ENCODE measurements around the gene IRF1. TPM values are rescaled to one million over a fixed set of nuclear protein-coding genes. Genes with fewer than 3 reads are reported as not detected.
"Not testable (repeated sequence)": the region's sequence is repeated elsewhere in the genome, so short reads cannot be mapped to it uniquely, and the experiment has no call there.

IRF1 gene
- total RNA-seq, 5 donors from 2014 or later (not counting 1 experiment from before 2014, with no cell fraction given) = 167 to 859 (median 252) TPM

GRCh38 chr5:132486318-132487094, 4.1 kb downstream of the IRF1 start:
- H3K27me3 Mint-ChIP-seq = no peaks in the 10 kb centered on the region
- peak in 3 of 35 experiments; percentile 3 to 24 (median 7) for DNase-seq
- H3K36me3 ChIP-seq (ENCODE audit: control insufficient read depth in 2 of 2, extremely low read depth in 1 of 2, insufficient read depth in 1 of 2, low read length in 1 of 2) = peaks cover 13 to 75% of the 10 kb centered on the region in 2 donors
- 65% methylated on average over 14 of the region's 14 CpGs for whole genome bisulfite sequencing (ENCODE audit: insufficient coverage)
- POLR2A ChIA-PET = interaction anchor here (1.0 to 7.9 kb wide), 11 partner anchors 7 to 81 kb away, joined by 4 to 133 read pairs (median 8); no protein-coding TSS in a partner anchor
- no peaks in the 10 kb centered on the region for H3K9me3 Mint-ChIP-seq
- peak overlapping the region; percentile 25 to 78 for H3K4me3 ChIP-seq (ENCODE audit: control insufficient read depth in 1 of 2, extremely low read depth in 1 of 2, low read length in 1 of 2)
- no peaks in the 10 kb centered on the region for H3K27me3 ChIP-seq (replicated peaks in 1 of 2; ENCODE audit: control insufficient read depth in 2 of 2, extremely low read depth in 1 of 2, insufficient read depth in 2 of 2, low read length in 1 of 2)
- H3K4me1 Mint-ChIP-seq = peaks cover 61 to 69% (median 69%) of the 10 kb centered on the region in 3 donors
- H3K27ac ChIP-seq (ENCODE audit: low read length) = peak overlapping the region; percentile 89
- H3K9me3 ChIP-seq = no peaks in the 10 kb centered on the region
- peak overlapping the region; percentile 95 to 96 (median 96) for H3K4me3 Mint-ChIP-seq
- CTCF ChIA-PET = interaction anchor here in 1 of 2 donors (2.5 kb wide), 1 partner anchor 15 kb away, joined by 7 read pairs; no protein-coding TSS in a partner anchor
- H3K27ac Mint-ChIP-seq = peak overlapping the region; percentile 96 to 97
- H3K4me1 ChIP-seq (ENCODE audit: control insufficient read depth in 1 of 2, extremely low read depth in 1 of 2, insufficient read depth in 2 of 2, low read length in 2 of 2) = peaks cover 37 to 71% of the 10 kb centered on the region in 2 experiments
- H3K36me3 Mint-ChIP-seq = peaks cover 69% of the 10 kb centered on the region
- no peak for ATAC-seq (replicated peaks in 1 of 4)

GRCh38 chr5:132485641-132486317, 4.8 kb downstream of the IRF1 start:
- H3K27me3 Mint-ChIP-seq = no peaks in the 10 kb centered on the region
- H3K36me3 Mint-ChIP-seq = peaks cover 69% of the 10 kb centered on the region
- H3K9me3 Mint-ChIP-seq = no peaks in the 10 kb centered on the region
- H3K4me3 Mint-ChIP-seq = peak overlapping the region; percentile 95 to 96 (median 96)
- H3K27ac ChIP-seq (ENCODE audit: low read length) = peak overlapping the region; percentile 89
- WGBS (ENCODE audit: insufficient coverage) = 42% methylated on average over 6 of the region's 6 CpGs
- peak overlapping the region; percentile 96 to 97 for H3K27ac Mint-ChIP-seq
- ChIA-PET CTCF (interaction anchor here (1.0 to 2.5 kb wide), 2 partner anchors 15 to 70 kb away, joined by 3 to 7 read pairs; no protein-coding TSS in a partner anchor), POLR2A (interaction anchor here (1.0 to 7.9 kb wide), 6 partner anchors 7 to 60 kb away, joined by 3 to 133 read pairs (median 9); no protein-coding TSS in a partner anchor)
- peaks cover 34 to 71% of the 10 kb centered on the region in 2 experiments for H3K4me1 ChIP-seq (ENCODE audit: control insufficient read depth in 1 of 2, extremely low read depth in 1 of 2, insufficient read depth in 2 of 2, low read length in 2 of 2)
- DNase-seq (peak in 3 of 35 experiments; percentile 0 to 30 (median 29)), ATAC-seq (replicated peaks in 1 of 4) (no peak)
- peaks cover 64 to 71% (median 71%) of the 10 kb centered on the region in 3 donors for H3K4me1 Mint-ChIP-seq
- H3K27me3 ChIP-seq (replicated peaks in 1 of 2; ENCODE audit: control insufficient read depth in 2 of 2, extremely low read depth in 1 of 2, insufficient read depth in 2 of 2, low read length in 1 of 2) = no peaks in the 10 kb centered on the region
- H3K4me3 ChIP-seq (ENCODE audit: control insufficient read depth in 1 of 2, extremely low read depth in 1 of 2, low read length in 1 of 2) = peak overlapping the region; percentile 25 to 78
- peaks cover 13 to 81% of the 10 kb centered on the region in 2 donors for H3K36me3 ChIP-seq (ENCODE audit: control insufficient read depth in 2 of 2, extremely low read depth in 1 of 2, insufficient read depth in 1 of 2, low read length in 1 of 2)
- no peaks in the 10 kb centered on the region for H3K9me3 ChIP-seq

GRCh38 chr5:132484876-132485640, 5.5 kb downstream of the IRF1 start:
- peak overlapping the region; percentile 89 for H3K27ac ChIP-seq (ENCODE audit: low read length)
- H3K4me1 ChIP-seq (ENCODE audit: control insufficient read depth in 1 of 2, extremely low read depth in 1 of 2, insufficient read depth in 2 of 2, low read length in 2 of 2) = peaks cover 34 to 78% of the 10 kb centered on the region in 2 experiments
- 58% methylated on average over 4 of the region's 12 CpGs for WGBS (ENCODE audit: insufficient coverage)
- ChIA-PET CTCF (interaction anchor here (1.0 to 2.5 kb wide), 3 partner anchors 16 to 70 kb away, joined by 3 to 7 read pairs (median 3); no protein-coding TSS in a partner anchor), POLR2A (interaction anchor here (0.5 to 2.4 kb wide), 10 partner anchors 9 to 97 kb away, joined by 3 to 9 read pairs (median 4); no protein-coding TSS in a partner anchor)
- Mint-ChIP-seq H3K4me1 (peaks cover 69 to 78% (median 78%) of the 10 kb centered on the region in 3 donors), H3K27ac (peak overlapping the region; percentile 96 to 97), H3K4me3 (peak overlapping the region; percentile 95 to 96 (median 96)), H3K36me3 (peaks cover 69% of the 10 kb centered on the region)
- not testable (repeated sequence) for H3K9me3 ChIP-seq; ATAC-seq (replicated peaks in 1 of 4); H3K4me3 ChIP-seq (ENCODE audit: control insufficient read depth in 1 of 2, extremely low read depth in 1 of 2, low read length in 1 of 2); H3K9me3 Mint-ChIP-seq; H3K27me3 Mint-ChIP-seq; H3K27me3 ChIP-seq (replicated peaks in 1 of 2; ENCODE audit: control insufficient read depth in 2 of 2, extremely low read depth in 1 of 2, insufficient read depth in 2 of 2, low read length in 1 of 2)
- H3K36me3 ChIP-seq (ENCODE audit: control insufficient read depth in 2 of 2, extremely low read depth in 1 of 2, insufficient read depth in 1 of 2, low read length in 1 of 2) = peaks cover 13 to 84% of the 10 kb centered on the region in 2 donors
- DNase-seq = peak in 4 of 35 experiments; percentile 1 to 24 (median 6)

GRCh38 chr5:132484391-132484725, 6.2 kb downstream of the IRF1 start:
- no peak overlapping the region for H3K4me3 ChIP-seq (ENCODE audit: control insufficient read depth in 1 of 2, extremely low read depth in 1 of 2, low read length in 1 of 2)
- 82% methylated on average over 2 of the region's 3 CpGs for WGBS (ENCODE audit: insufficient coverage)
- peaks cover 34 to 85% of the 10 kb centered on the region in 2 experiments for H3K4me1 ChIP-seq (ENCODE audit: control insufficient read depth in 1 of 2, extremely low read depth in 1 of 2, insufficient read depth in 2 of 2, low read length in 2 of 2)
- Mint-ChIP-seq H3K9me3 (no peaks in the 10 kb centered on the region), H3K27ac (peak overlapping the region; percentile 96 to 97), H3K4me3 (peak overlapping the region; percentile 37 to 96 (median 96)), H3K27me3 (no peaks in the 10 kb centered on the region), H3K4me1 (peaks cover 76 to 85% (median 82%) of the 10 kb centered on the region in 3 donors), H3K36me3 (peaks cover 63% of the 10 kb centered on the region)
- no peaks in the 10 kb centered on the region for H3K9me3 ChIP-seq
- CTCF ChIA-PET = interaction anchor here (1.2 to 2.5 kb wide), 2 partner anchors 17 kb away, joined by 3 to 7 read pairs; no protein-coding TSS in a partner anchor
- H3K27ac ChIP-seq (ENCODE audit: low read length) = peak overlapping the region; percentile 40
- POLR2A ChIA-PET = interaction anchor here (0.5 to 1.9 kb wide), 9 partner anchors 8 to 97 kb away, joined by 3 to 9 read pairs (median 4); no protein-coding TSS in a partner anchor
- peaks cover 13 to 82% of the 10 kb centered on the region in 2 donors for H3K36me3 ChIP-seq (ENCODE audit: control insufficient read depth in 2 of 2, extremely low read depth in 1 of 2, insufficient read depth in 1 of 2, low read length in 1 of 2)
- H3K27me3 ChIP-seq (replicated peaks in 1 of 2; ENCODE audit: control insufficient read depth in 2 of 2, extremely low read depth in 1 of 2, insufficient read depth in 2 of 2, low read length in 1 of 2) = no peaks in the 10 kb centered on the region
- DNase-seq = peak in 4 of 35 experiments; percentile 10 to 24 (median 14)
- ATAC-seq (replicated peaks in 1 of 4) = no peak

- H3K9me3 Mint-ChIP-seq = no peaks in the 10 kb centered on the region
Measured at GRCh38 chr5:132483661-132484390, 6.7 kb downstream of the IRF1 start.

More at GRCh38 chr5:132483661-132484390, 6.7 kb downstream of the IRF1 start:
- Histone ChIP-seq H3K9me3 (no peaks in the 10 kb centered on the region), H3K36me3 (ENCODE audit: control insufficient read depth in 2 of 2, extremely low read depth in 1 of 2, insufficient read depth in 1 of 2, low read length in 1 of 2) (peaks cover 13 to 77% of the 10 kb centered on the region in 2 donors), H3K4me3 (ENCODE audit: control insufficient read depth in 1 of 2, extremely low read depth in 1 of 2, low read length in 1 of 2) (no peak overlapping the region), H3K27ac (ENCODE audit: low read length) (peak overlapping the region; percentile 40), H3K27me3 (replicated peaks in 1 of 2; ENCODE audit: control insufficient read depth in 2 of 2, extremely low read depth in 1 of 2, insufficient read depth in 2 of 2, low read length in 1 of 2) (no peaks in the 10 kb centered on the region), H3K4me1 (ENCODE audit: control insufficient read depth in 1 of 2, extremely low read depth in 1 of 2, insufficient read depth in 2 of 2, low read length in 2 of 2) (peaks cover 30 to 90% of the 10 kb centered on the region in 2 experiments)
- H3K27me3 Mint-ChIP-seq = no peaks in the 10 kb centered on the region
- ATAC-seq (replicated peaks in 1 of 4) (no peak), DNase-seq (peak in 5 of 35 experiments; percentile 1 to 25 (median 16))
- POLR2A ChIA-PET = interaction anchor here (0.5 to 1.9 kb wide), 12 partner anchors 8 to 1104 kb away, joined by 3 to 9 read pairs (median 4); no protein-coding TSS in a partner anchor
- CTCF ChIA-PET = interaction anchor here (1.0 to 2.5 kb wide), 3 partner anchors 17 to 57 kb away, joined by 3 to 7 read pairs (median 3); no protein-coding TSS in a partner anchor
- H3K4me3 Mint-ChIP-seq = peak overlapping the region in 2 of 3 donors; percentile 96
- peaks cover 58% of the 10 kb centered on the region for H3K36me3 Mint-ChIP-seq
- WGBS (ENCODE audit: insufficient coverage) = 88% methylated on average over 4 of the region's 7 CpGs
- peaks cover 82 to 87% (median 82%) of the 10 kb centered on the region in 3 donors for H3K4me1 Mint-ChIP-seq
- peak overlapping the region; percentile 96 to 97 for H3K27ac Mint-ChIP-seq

All from T-cell (primary cell).